Hematopoietic multipotent progenitor cell treated with erythropoietin and hydrocortisone succinate and interleukin-3 and kit ligand, for 4 days (in vitro differentiated cells): ENCODE results near the gene PCDHB15.

Source experiments
- DNase-seq: peaks from one replicate; pipeline ENCODE4 v3.0.0-alpha.2; 2015

PCDHB15 gene

DNA sequence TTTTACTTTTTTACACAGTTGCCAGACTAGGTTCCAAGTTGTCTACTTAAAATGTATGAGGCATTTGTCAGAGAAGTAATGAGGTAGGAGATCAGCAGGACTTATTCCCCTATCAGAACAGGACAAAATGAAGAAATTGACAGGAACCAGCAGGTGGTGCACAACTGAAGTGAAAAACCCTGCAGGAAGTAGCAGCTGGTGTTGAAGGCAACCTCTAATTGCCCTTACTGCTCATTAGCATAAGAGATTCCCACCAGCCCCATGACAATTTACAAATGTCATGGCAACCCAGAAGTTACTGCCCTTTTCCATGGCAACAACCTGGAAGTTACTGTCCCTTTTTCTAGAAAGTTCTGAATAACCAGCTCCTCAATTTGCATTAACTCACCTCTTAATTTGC, 5.4 kb downstream of the PCDHB15 start:
- DNase-seq: no peak

DNA sequence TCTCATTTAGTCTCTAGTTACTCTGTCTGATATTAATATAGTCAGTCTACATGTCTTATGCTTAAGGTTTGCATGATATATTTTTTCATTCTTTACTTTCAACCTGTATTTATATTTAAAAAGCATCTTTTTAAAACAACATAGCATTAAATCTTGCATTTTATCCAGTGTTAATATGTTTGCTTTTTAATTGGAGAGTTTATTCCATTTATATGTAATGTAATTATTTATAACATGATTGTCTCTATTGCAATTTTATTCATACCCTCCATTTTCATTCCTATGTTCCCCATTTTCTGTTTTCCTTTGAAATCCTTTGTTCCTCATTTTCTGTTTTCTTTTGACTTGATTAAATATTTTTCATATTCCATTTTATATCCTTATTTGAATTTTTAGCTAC, 13.3 kb downstream of the PCDHB15 start:
- no peak for DNase-seq

- no peak for DNase-seq
Measured at GRCh38 chr5:141258948-141259347, 13.8 kb downstream of the PCDHB15 start.

DNA sequence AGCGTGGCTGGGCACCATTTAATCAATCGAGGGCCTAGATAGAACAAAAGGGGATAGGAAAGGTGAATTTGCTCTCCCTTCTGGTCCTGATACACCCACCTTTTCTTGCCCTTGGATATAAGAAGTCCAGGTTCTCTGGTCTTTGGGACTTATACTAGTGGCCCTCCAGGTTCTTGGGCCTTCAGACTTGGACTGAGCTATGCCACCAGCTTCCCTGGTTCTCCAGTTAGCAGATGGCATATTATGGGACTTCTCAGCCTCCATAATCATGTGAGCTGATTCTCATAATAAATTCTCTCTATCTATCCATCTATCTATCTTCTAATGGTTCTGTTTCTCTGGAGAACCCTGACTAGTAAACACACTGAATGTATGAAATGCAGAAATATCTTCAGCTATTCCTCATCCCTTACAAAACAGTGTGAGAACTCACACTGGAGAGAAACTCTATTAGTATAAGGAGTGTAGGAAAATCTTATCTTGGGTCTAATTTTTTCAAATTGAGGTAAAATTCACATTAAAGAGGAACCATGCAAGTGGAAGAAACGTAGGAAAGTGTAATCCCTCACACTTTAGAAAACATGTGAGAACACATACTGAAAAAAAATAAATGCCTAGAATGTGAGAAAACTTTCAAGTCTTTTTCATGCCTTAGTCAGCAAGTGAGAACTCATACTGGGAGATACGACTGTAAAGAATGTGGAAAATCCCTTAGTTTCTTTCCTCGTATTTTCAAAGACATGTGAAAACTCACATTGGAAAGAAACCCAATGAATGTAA, 15.5 kb downstream of the PCDHB15 start:
- DNase-seq: peak; percentile 22

DNA sequence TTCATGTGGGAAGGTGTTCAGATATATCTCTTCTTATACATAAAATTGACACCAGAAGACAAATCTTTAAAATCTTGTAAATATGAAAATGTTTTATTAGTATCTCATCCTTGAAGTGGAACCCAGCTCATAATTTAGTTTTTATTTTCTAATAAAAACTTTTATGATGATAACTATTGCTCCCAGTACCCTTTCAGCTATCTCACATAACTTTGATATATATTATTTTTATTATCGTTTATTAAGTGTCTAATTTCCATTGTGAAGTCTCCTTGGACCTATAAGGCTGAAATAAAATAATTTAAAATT, 16.0 kb downstream of the PCDHB15 start:
- DNase-seq: no peak

- no peak for DNase-seq
Measured at GRCh38 chr5:141269195-141269594, 24.0 kb downstream of the PCDHB15 start.

- DNase-seq: peak; percentile 1
Measured at GRCh38 chr5:141272906-141273305, 27.7 kb downstream of the PCDHB15 start.

DNA sequence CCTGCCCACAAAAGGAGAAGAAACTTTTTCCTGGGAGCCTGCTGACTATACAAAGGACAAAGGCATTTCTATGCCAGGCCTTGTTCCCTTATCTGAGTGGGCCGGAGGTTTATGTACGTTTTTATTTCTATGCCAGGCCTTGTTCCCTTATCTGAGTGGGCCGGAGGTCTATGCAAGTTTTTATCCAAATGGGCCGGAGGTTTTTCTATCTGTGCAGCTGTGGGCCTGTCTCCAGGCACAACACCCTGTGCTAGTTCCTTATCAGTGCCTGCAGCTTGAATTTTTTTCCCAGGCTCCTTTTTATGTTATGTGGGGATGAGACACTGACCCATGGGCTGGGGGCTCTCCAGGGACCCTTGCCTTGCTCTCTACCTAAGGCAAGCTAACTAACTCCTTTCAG, 53.2 kb downstream of the PCDHB15 start:
- DNase-seq: peak; percentile 14
